PC-9 (cell line): ENCODE data around the gene NARS2.

Experiments
- EZH2 ChIP-seq: fragments of 200-600 bp; sonication (generic); IDR thresholded peaks from 2 replicates; pipeline ENCODE4 v1.8.0; 2017; ENCODE audit warnings: antibody characterized with exemption, low read depth
- TF ChIP-seq, protein P1 (sequence below): fragments of 200-600 bp; sonication (generic); conservative IDR thresholded peaks from 2 replicates; pipeline ENCODE4 v1.6.1; 2017; ENCODE audit warnings: mixed run types, antibody characterized with exemption, mild to moderate bottlenecking, moderate library complexity

DNA sequence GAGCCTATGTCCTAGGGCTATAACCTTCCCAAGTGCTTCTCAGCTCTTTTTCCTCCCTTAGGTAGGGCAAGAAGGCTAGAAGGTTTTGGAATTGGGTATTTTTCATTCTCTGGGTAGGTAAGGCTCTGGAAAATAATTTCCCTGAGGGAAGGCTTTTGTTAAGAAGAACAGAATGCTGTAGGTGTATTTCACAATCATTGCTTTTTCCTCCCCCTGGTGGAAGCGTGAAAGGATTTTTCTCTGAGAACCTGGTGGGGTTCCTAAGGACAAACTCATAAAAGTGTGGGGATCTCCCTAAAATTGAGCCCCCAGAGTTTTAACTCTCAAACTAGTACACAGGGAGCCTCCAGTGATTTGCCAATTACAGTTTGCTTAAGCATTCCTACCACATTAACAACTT, 41.1 kb upstream of the NARS2 start:
- TF ChIP-seq, protein P1, sequence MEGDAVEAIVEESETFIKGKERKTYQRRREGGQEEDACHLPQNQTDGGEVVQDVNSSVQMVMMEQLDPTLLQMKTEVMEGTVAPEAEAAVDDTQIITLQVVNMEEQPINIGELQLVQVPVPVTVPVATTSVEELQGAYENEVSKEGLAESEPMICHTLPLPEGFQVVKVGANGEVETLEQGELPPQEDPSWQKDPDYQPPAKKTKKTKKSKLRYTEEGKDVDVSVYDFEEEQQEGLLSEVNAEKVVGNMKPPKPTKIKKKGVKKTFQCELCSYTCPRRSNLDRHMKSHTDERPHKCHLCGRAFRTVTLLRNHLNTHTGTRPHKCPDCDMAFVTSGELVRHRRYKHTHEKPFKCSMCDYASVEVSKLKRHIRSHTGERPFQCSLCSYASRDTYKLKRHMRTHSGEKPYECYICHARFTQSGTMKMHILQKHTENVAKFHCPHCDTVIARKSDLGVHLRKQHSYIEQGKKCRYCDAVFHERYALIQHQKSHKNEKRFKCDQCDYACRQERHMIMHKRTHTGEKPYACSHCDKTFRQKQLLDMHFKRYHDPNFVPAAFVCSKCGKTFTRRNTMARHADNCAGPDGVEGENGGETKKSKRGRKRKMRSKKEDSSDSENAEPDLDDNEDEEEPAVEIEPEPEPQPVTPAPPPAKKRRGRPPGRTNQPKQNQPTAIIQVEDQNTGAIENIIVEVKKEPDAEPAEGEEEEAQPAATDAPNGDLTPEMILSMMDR, result no peak
- no peak for TF ChIP-seq EZH2
